ENCODE measurements around the gene CDYL. TPM values are rescaled to one million over a fixed set of nuclear protein-coding genes. Genes with fewer than 3 reads are reported as not detected.

CDYL gene
- total RNA-seq, 1 donor from 2014 or later, result 74.1 TPM

- TF ChIP-seq CTCF (conservative IDR thresholded peaks at IDR 0.05), result no peak
- no peak overlapping the region for H3K4me3 Mint-ChIP-seq
- H3K9me3 Mint-ChIP-seq, result peaks cover 5% of the 10 kb centered on the region
- H3K27ac Mint-ChIP-seq, result no peak overlapping the region
- DNase-seq (ENCODE audit: extremely low spot score, unreplicated experiment), result no peak
- H3K36me3 Mint-ChIP-seq, result peaks cover 12% of the 10 kb centered on the region
- H3K4me1 Mint-ChIP-seq (ENCODE audit: unreplicated experiment), result no peaks in the 10 kb centered on the region
- no peaks in the 10 kb centered on the region for H3K27me3 Mint-ChIP-seq
These were observed 182.4 kb downstream of the CDYL start for GRCh38 chr6:4958624-4959023.

- no peak for TF ChIP-seq CTCF (conservative IDR thresholded peaks at IDR 0.05)
- Mint-ChIP-seq H3K9me3 (peaks cover 5% of the 10 kb centered on the region), H3K4me3 (no peak overlapping the region), H3K27ac (no peak overlapping the region), H3K27me3 (no peaks in the 10 kb centered on the region), H3K4me1 (ENCODE audit: unreplicated experiment) (peaks cover 13% of the 10 kb centered on the region), H3K36me3 (peaks cover 5% of the 10 kb centered on the region)
- peak; percentile 56 for DNase-seq (ENCODE audit: extremely low spot score, unreplicated experiment)
These were observed 185.3 kb downstream of the CDYL start for GRCh38 chr6:4961322-4962168.

GRCh38 chr6:4962905-4963304 is 186.7 kb downstream of the CDYL start:
- H3K9me3 Mint-ChIP-seq, result peaks cover 5% of the 10 kb centered on the region
- H3K4me3 Mint-ChIP-seq, result no peak overlapping the region
- H3K27me3 Mint-ChIP-seq, result no peaks in the 10 kb centered on the region
- DNase-seq (ENCODE audit: extremely low spot score, unreplicated experiment), result no peak
- no peaks in the 10 kb centered on the region for H3K36me3 Mint-ChIP-seq
- no peak overlapping the region for H3K27ac Mint-ChIP-seq
- no peak for TF ChIP-seq CTCF (conservative IDR thresholded peaks at IDR 0.05)
- peaks cover 13% of the 10 kb centered on the region for H3K4me1 Mint-ChIP-seq (ENCODE audit: unreplicated experiment)

- Mint-ChIP-seq H3K4me3 (peak overlapping the region; percentile 40), H3K27ac (peak overlapping the region; percentile 26), H3K4me1 (ENCODE audit: unreplicated experiment) (peaks cover 17% of the 10 kb centered on the region), H3K9me3 (no peaks in the 10 kb centered on the region), H3K27me3 (no peaks in the 10 kb centered on the region), H3K36me3 (no peaks in the 10 kb centered on the region)
- TF ChIP-seq CTCF (conservative IDR thresholded peaks at IDR 0.05), result no peak
- no peak for DNase-seq (ENCODE audit: extremely low spot score, unreplicated experiment)
These were observed 188.7 kb downstream of the CDYL start for GRCh38 chr6:4964675-4965561.

GRCh38 chr6:4965562-4966389 is 189.6 kb downstream of the CDYL start:
- Mint-ChIP-seq H3K27me3 (no peaks in the 10 kb centered on the region), H3K27ac (no peak overlapping the region), H3K36me3 (no peaks in the 10 kb centered on the region), H3K4me3 (peak overlapping the region; percentile 3), H3K4me1 (ENCODE audit: unreplicated experiment) (peaks cover 26% of the 10 kb centered on the region), H3K9me3 (no peaks in the 10 kb centered on the region)
- no peak for DNase-seq (ENCODE audit: extremely low spot score, unreplicated experiment)
- no peak for TF ChIP-seq CTCF (conservative IDR thresholded peaks at IDR 0.05)

Measured in type B pancreatic cell (in vitro differentiated cells).